Measurements from ENCODE around the gene KCNC2.

Gene KCNC2

GRCh38 chr12:75154388-75154787, 55.3 kb downstream of the KCNC2 start:
- H3K4me3 ChIP-seq (replicated peaks; ENCODE audit: insufficient read depth, low read length): no peak overlapping the region
- no peak overlapping the region for H3K27ac ChIP-seq (replicated peaks)

GRCh38 chr12:75139196-75139595, 70.4 kb downstream of the KCNC2 start:
- H3K4me3 ChIP-seq (replicated peaks; ENCODE audit: insufficient read depth, low read length): no peak overlapping the region
- no peak overlapping the region for H3K27ac ChIP-seq (replicated peaks)
- TF ChIP-seq REST (IDR thresholded peaks at IDR 0.05; ENCODE audit: insufficient replicate concordance, low read depth) (no peak), GABPA (IDR thresholded peaks at IDR 0.05; ENCODE audit: low read depth) (no peak), CTCF (IDR thresholded peaks at IDR 0.05; ENCODE audit: insufficient read depth, low read length) (no peak), SPI1 (IDR thresholded peaks at IDR 0.05; ENCODE audit: borderline replicate concordance, low read depth) (no peak), POLR2AphosphoS5 (IDR thresholded peaks at IDR 0.05; ENCODE audit: low read depth) (no peak)
- DNase-seq (ENCODE audit: low read depth in 1 of 2, low spot score in 1 of 2): no peak
- no peaks in the 10 kb centered on the region for H3K27me3 ChIP-seq (ENCODE audit: insufficient read depth, poor library complexity, severe bottlenecking)

More at GRCh38 chr12:75154388-75154787, 55.3 kb downstream of the KCNC2 start:
- TF ChIP-seq POLR2AphosphoS5 (IDR thresholded peaks at IDR 0.05; ENCODE audit: low read depth): no peak
- no peak for TF ChIP-seq REST (IDR thresholded peaks at IDR 0.05; ENCODE audit: insufficient replicate concordance, low read depth)
- TF ChIP-seq CTCF (IDR thresholded peaks at IDR 0.05; ENCODE audit: insufficient read depth, low read length): no peak
- TF ChIP-seq GABPA (IDR thresholded peaks at IDR 0.05; ENCODE audit: low read depth): no peak
- no peak for TF ChIP-seq SPI1 (IDR thresholded peaks at IDR 0.05; ENCODE audit: borderline replicate concordance, low read depth)
- H3K27me3 ChIP-seq (ENCODE audit: insufficient read depth, poor library complexity, severe bottlenecking): no peaks in the 10 kb centered on the region
- no peak for DNase-seq (ENCODE audit: low read depth in 1 of 2, low spot score in 1 of 2)

- Histone ChIP-seq H3K4me3 (replicated peaks; ENCODE audit: insufficient read depth, low read length) (no peak overlapping the region), H3K27me3 (ENCODE audit: insufficient read depth, poor library complexity, severe bottlenecking) (peaks cover 2% of the 10 kb centered on the region), H3K27ac (replicated peaks) (no peak overlapping the region)
- DNase-seq (ENCODE audit: low read depth in 1 of 2, low spot score in 1 of 2): no peak
- TF ChIP-seq SPI1 (IDR thresholded peaks at IDR 0.05; ENCODE audit: borderline replicate concordance, low read depth) (no peak), CTCF (IDR thresholded peaks at IDR 0.05; ENCODE audit: insufficient read depth, low read length) (no peak), POLR2AphosphoS5 (IDR thresholded peaks at IDR 0.05; ENCODE audit: low read depth) (no peak), REST (IDR thresholded peaks at IDR 0.05; ENCODE audit: insufficient replicate concordance, low read depth) (no peak), GABPA (IDR thresholded peaks at IDR 0.05; ENCODE audit: low read depth) (no peak)
These were observed 71.7 kb downstream of the KCNC2 start for GRCh38 chr12:75137896-75138295.

Data from HL-60 (cell line).